Measurements from ENCODE around the gene NHSL1.

Gene NHSL1

GRCh38 chr6:138489846-138490245 lies 9.4 kb downstream of the NHSL1 start:
- Histone ChIP-seq H3K9me3 (ENCODE audit: control insufficient read depth, insufficient read depth, low read length) (no peaks in the 10 kb centered on the region), H3F3A (ENCODE audit: control insufficient read depth, insufficient read depth) (no peaks in the 10 kb centered on the region), H3K27ac (ENCODE audit: low read depth, low read length) (no peak overlapping the region), H3K36me3 (ENCODE audit: control insufficient read depth, low read length) (no peaks in the 10 kb centered on the region), H4K20me1 (ENCODE audit: control insufficient read depth, insufficient read depth, low read depth, low read length) (no peaks in the 10 kb centered on the region), H3K79me2 (ENCODE audit: control insufficient read depth, low read length) (no peaks in the 10 kb centered on the region), H3K4me1 (ENCODE audit: control insufficient read depth, low read length) (no peaks in the 10 kb centered on the region), H3K27me3 (ENCODE audit: control insufficient read depth, low read length) (0 out of 2 replicates have a peak, but pooled peaks cover 2% of the 10 kb centered on the region), H3K4me2 (ENCODE audit: low read length) (no peak overlapping the region), H3K9me2 (replicated peaks; ENCODE audit: control insufficient read depth, low read length) (no peaks in the 10 kb centered on the region), H3K4me3 (ENCODE audit: low read length) (no peak overlapping the region)
- TF ChIP-seq, protein P1, sequence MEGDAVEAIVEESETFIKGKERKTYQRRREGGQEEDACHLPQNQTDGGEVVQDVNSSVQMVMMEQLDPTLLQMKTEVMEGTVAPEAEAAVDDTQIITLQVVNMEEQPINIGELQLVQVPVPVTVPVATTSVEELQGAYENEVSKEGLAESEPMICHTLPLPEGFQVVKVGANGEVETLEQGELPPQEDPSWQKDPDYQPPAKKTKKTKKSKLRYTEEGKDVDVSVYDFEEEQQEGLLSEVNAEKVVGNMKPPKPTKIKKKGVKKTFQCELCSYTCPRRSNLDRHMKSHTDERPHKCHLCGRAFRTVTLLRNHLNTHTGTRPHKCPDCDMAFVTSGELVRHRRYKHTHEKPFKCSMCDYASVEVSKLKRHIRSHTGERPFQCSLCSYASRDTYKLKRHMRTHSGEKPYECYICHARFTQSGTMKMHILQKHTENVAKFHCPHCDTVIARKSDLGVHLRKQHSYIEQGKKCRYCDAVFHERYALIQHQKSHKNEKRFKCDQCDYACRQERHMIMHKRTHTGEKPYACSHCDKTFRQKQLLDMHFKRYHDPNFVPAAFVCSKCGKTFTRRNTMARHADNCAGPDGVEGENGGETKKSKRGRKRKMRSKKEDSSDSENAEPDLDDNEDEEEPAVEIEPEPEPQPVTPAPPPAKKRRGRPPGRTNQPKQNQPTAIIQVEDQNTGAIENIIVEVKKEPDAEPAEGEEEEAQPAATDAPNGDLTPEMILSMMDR (IDR thresholded peaks at IDR 0.05; ENCODE audit: low read depth, low read length, poor library complexity, severe bottlenecking): no peak
- no peak for TF ChIP-seq EZH2phosphoT487 (IDR thresholded peaks at IDR 0.05; ENCODE audit: borderline replicate concordance, low read length)

- H3K79me2 ChIP-seq (ENCODE audit: control insufficient read depth, low read length): no peaks in the 10 kb centered on the region
- no peak for TF ChIP-seq EZH2phosphoT487 (IDR thresholded peaks at IDR 0.05; ENCODE audit: borderline replicate concordance, low read length)
- TF ChIP-seq, protein P1 (IDR thresholded peaks at IDR 0.05; ENCODE audit: low read depth, low read length, poor library complexity, severe bottlenecking): no peak
- no peak overlapping the region for H3K27ac ChIP-seq (ENCODE audit: low read depth, low read length)
- no peaks in the 10 kb centered on the region for H3K36me3 ChIP-seq (ENCODE audit: control insufficient read depth, low read length)
- 0 out of 2 replicates have a peak, but pooled peaks cover 8% of the 10 kb centered on the region for H3K27me3 ChIP-seq (ENCODE audit: control insufficient read depth, low read length)
- H3K4me3 ChIP-seq (ENCODE audit: low read length): no peak overlapping the region
- H3K9me2 ChIP-seq (replicated peaks; ENCODE audit: control insufficient read depth, low read length): no peaks in the 10 kb centered on the region
- H3K4me1 ChIP-seq (ENCODE audit: control insufficient read depth, low read length): no peaks in the 10 kb centered on the region
- H3K9me3 ChIP-seq (ENCODE audit: control insufficient read depth, insufficient read depth, low read length): no peaks in the 10 kb centered on the region
- no peaks in the 10 kb centered on the region for H3F3A ChIP-seq (ENCODE audit: control insufficient read depth, insufficient read depth)
- H3K4me2 ChIP-seq (ENCODE audit: low read length): no peak overlapping the region
- H4K20me1 ChIP-seq (ENCODE audit: control insufficient read depth, insufficient read depth, low read depth, low read length): no peaks in the 10 kb centered on the region
These were observed 12.1 kb downstream of the NHSL1 start for GRCh38 chr6:138487102-138487604.

- no peak overlapping the region for H3K4me3 ChIP-seq (ENCODE audit: low read length)
- H3K4me1 ChIP-seq (ENCODE audit: control insufficient read depth, low read length): no peaks in the 10 kb centered on the region
- no peaks in the 10 kb centered on the region for H3K79me2 ChIP-seq (ENCODE audit: control insufficient read depth, low read length)
- H3K27ac ChIP-seq (ENCODE audit: low read depth, low read length): no peak overlapping the region
- H3K9me3 ChIP-seq (ENCODE audit: control insufficient read depth, insufficient read depth, low read length): no peaks in the 10 kb centered on the region
- H3K36me3 ChIP-seq (ENCODE audit: control insufficient read depth, low read length): no peaks in the 10 kb centered on the region
- H4K20me1 ChIP-seq (ENCODE audit: control insufficient read depth, insufficient read depth, low read depth, low read length): no peaks in the 10 kb centered on the region
- H3K4me2 ChIP-seq (ENCODE audit: low read length): no peak overlapping the region
- H3K27me3 ChIP-seq (ENCODE audit: control insufficient read depth, low read length): 0 out of 2 replicates have a peak, but pooled peaks cover 8% of the 10 kb centered on the region
- no peaks in the 10 kb centered on the region for H3K9me2 ChIP-seq (replicated peaks; ENCODE audit: control insufficient read depth, low read length)
- TF ChIP-seq EZH2phosphoT487 (IDR thresholded peaks at IDR 0.05; ENCODE audit: borderline replicate concordance, low read length): no peak
- TF ChIP-seq, protein P1 (IDR thresholded peaks at IDR 0.05; ENCODE audit: low read depth, low read length, poor library complexity, severe bottlenecking): no peak
- H3F3A ChIP-seq (ENCODE audit: control insufficient read depth, insufficient read depth): no peaks in the 10 kb centered on the region
These were observed 12.8 kb downstream of the NHSL1 start for GRCh38 chr6:138486249-138487101.
